Right renal cortex interstitium (tissue), 3 donors: Measurements from ENCODE around the gene ARHGDIA. TPM values are rescaled to one million over a fixed set of nuclear protein-coding genes. Genes with fewer than 3 reads are reported as not detected.

Experiments used
- DNase-seq, 3 donors: peaks; one replicate each; pipeline ENCODE4 v3.0.0-alpha.2; 2013; ENCODE audit warnings: low read depth in 3 of 3, low spot score in 2 of 3
- polyA plus RNA-seq, 3 donors: library from polyadenylated mRNA; unstranded; fragments of 120-200 nt; gene quantifications; one replicate each; pipeline ENCODE4 v1.2.1, GENCODE V29; 2013; ENCODE audit not compliant: insufficient read length in 3 of 3

ARHGDIA gene
- polyA plus RNA-seq, 3 donors = 132 to 153 (median 145) TPM

DNA sequence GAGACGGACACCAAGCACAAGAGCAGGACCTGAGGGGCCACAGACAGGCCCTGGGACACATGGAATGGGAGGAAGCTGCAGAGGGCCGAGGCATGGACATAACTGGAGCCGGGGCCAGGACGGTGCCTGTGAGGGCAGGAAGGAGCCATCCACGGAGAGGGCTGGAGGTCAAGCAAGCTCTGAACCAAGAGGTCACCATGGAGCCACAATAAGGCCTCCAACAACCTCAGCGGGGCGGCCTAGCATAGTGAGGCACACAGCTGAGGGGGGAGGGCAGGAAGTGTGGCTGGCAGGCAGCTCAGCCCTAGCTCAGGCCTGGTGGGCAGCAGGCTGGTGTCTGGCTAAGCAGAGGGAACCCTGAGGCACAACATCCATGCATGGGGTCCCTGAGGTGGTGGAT, 42.5 kb downstream of the ARHGDIA start:
- no peak for DNase-seq

DNA sequence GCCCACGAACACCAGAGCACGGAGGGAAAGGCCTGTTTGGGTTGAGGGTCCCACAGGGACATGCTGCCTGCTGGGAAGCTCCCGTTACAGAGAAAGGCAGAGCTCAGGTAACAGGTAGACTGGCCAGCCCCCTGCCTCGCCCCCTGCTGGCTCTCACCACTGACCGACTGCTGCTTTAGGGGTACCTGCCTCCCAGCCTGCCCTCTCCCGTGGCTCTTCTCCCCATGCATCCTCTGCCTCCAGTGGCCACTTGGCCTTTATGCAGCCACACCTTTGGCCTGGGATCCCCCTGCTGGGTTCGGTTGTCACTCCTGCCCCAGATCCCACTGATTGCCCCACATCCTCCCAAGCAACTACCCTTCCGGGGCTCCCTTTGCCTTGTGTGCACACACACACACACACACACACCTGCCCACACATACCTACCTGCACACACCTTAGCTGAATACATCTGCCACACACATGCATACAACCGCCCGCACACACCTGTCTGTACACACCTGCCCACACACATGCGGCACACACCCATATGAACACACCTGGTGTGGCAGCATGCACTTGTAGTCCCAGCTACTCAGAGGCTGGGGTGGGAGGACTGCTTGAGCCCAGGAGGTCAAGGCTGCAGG, 45.2 kb downstream of the ARHGDIA start:
- DNase-seq = no peak

DNA sequence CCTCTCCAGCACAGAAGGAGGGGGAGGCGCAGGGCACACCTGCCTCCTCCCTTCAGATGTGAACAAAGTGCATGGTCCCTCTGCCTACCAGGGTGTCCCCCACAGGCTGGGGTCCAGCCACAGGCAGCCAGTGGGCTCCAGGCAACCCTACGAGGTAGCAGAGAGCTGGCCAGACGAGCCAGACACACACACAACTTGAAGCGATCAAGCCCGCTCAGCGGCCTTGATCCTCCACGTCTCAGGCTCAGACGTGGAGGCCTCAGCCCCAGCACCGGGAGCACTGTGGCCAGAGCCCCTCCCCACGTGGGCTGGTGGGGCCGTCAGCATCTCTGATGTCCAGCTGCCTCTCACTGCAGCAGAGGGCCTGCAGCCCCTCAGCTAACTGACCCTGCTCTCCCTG, 46.5 kb downstream of the ARHGDIA start:
- no peak for DNase-seq

DNA sequence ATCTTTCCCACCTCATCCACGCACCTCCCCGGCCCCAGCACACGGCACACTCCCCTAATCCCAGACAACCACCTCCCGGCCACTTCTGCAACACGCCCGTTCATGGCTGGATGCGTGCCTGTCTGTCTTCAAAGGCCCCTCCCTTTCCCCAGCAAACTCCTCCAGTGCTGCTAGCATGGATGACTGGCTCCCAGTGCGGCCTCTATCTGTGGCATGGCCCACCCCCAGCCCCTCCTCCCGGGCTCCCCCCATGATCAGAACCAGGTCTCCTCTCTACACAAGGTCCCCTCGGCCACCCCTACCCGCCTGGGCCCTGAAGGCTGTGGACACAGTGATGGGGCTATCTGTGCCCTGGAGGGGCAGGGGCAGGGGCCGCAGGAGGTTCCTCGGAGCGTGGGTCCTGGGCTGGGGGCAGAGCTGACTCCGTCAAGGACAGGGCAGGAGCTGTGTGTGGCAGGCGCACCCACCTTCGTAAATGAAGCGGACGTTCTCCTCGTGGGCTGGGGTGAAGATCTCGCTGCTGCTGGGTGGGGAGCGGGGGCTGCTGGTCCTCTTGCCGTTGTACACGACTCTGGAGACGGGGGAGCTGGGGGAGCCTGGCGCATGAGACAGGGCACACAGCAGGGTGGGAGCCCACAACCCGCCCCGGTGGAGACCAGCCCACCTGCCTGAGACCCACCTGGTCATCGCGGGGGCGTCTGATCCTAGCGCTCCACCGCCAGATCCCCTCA, 47.2 kb downstream of the ARHGDIA start:
- no peak for DNase-seq

DNA sequence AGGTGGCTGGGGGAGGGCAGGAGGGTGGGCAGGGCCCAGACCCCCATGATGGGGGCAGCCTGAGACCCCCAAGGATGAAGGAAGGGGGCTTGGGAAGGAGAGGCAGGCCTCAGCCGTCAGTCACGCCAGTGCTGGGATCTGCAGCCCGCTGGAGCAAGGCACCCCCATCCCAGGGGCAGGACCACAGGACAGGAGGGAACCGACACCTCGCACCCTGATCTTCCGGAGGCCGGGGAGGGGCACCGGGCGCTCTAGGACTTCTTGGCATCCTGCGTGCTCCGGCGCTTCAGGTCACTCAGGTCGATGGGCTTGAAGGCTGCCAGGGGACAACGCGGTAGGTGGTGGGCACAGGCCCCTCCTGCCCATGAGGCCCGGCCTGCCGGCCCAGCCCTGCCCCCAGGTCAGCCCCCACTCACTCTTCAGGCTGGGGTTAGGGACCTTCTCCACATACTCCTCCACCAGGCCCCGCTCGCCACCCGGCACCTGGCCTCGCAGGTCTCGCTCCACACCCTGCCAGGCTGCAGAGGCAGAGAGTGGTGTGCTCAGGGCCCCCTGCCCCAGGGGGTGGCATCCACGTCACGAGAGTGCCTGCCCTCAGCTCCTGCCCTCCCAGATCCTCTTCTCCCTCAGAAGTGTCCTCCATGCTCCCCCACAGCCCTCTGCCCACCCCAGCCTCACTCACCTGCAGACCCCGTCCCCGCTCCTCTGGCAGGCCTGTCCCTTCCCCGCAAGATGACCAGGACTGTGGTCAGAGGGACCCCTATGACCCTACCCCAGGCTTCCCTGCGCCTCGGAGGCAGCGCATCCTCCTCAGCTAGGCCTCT, 47.9 kb downstream of the ARHGDIA start:
- DNase-seq = no peak

DNA sequence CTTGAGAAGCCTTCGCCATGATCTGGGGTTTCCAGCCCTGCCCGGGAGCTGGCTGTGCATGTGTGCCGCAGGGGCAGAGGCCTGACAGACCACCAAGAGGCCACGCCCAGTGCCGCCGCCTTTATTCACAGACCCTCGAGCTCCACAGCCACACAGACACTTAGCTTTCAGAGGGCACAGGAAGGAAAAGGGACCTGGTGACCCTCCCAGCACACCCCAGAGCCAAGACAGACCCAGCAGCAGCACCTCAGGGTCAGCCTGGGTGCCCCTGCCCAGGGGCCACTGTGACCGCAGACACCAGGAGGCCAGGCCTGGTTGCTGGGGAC, 48.9 kb downstream of the ARHGDIA start:
- no peak for DNase-seq

DNA sequence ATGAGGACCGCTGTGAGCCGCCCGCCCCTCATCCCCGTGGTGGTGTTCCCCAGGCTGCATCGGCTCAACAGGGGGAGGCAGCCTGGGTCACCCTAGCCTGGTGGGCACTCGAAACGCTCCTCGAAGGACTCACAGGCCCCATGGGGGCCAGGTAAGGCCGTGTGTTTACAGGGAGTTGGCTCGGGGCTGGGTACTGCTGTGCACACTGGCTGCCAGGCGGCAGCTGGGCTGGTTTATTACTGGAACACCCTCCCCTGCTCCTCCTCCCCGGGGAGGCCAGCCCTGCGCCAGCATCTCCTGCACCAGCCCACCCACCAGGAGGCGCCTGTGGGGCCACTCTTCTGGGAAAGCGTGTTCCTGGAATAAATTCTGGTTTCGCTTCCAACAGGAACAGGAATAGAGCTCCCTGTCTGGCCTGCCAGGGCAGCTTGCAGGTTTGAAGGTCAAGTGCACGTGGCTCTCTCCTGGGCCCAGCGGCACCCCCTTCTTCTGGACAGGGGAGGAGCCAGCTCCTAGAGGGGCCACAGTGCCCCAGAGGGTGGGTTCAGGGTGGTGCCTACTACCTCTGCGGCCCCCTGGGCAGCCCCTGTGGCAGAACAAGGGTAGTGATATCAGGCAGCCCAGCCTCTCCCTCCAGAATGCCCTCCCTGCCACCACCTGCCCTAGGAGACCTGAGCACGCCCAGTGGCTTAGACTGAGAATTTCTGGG, 49.4 kb downstream of the ARHGDIA start:
- no peak for DNase-seq

DNA sequence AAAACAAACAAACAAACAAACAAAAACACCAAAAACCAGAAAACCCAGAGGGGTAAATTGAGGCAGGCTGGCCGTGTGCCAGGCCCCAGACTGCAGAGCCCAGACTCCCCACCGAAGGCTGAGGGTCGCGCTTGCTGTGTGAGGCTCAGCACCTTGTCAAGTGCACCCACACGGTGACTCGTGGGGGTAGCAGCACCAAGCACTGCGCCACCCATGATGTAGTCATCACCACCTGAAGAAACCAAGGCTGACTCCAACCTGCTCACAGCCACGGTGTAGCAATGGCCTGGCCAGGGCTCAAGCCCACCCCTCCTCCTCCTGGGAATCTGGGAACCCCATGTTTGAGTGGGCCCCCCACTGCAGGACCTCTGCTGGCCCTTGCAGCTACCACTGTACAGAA, 50.0 kb downstream of the ARHGDIA start:
- DNase-seq = no peak

DNA sequence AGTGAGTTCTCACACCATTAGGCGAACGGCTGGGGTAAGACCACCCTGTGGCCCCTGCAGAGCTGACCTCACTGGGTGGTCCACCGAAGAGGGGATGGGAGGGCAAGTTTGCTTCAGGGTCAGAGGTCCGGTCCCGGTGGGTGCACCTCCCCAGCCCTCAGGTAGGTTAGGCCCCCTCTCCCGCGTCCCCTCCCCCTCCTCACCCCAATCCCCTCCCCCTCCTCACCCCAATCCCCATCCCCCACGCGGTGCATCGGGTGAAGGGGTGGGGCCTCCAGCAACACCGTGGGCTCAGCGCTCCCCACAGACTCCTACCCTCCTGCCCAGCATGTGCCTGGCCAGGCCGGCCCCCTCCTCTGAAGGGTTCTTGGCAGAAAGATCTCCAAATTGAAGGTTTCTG, 51.4 kb downstream of the ARHGDIA start:
- DNase-seq = no peak

DNA sequence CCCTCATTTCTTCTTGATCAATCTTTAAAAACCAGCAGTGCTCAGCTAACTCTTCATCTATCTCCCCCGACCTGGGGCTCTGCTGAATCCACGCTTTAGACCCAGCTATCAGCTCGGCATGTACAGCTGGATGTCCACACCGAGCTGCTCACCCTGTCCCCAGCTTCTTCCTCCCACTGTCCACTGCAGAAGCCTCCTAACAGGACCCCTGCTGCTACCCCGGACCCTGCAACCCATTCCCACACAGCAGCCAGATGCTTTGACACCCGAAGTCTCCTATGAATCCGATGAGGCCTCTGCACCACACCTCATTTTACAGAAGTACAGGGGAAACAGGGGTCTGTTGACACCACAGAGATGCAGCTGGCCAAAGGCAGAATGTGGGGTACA, 53.4 kb downstream of the ARHGDIA start:
- no peak for DNase-seq

Other genes with a start within 250 kb of the ARHGDIA start
- gene NPLOC4, start 234.2 kb downstream of the ARHGDIA start, polyA plus RNA-seq = 10 to 100 TPM; 51.7 to 55.7 (median 52.5) TPM
- 1 to 10 TPM; 2.3 to 4.5 (median 2.3) TPM for gene TSPAN10, start 234.1 kb downstream of the ARHGDIA start, polyA plus RNA-seq
- 10 to 100 TPM; 11.6 to 14.9 (median 12.7) TPM for gene PDE6G, start 214.8 kb downstream of the ARHGDIA start, polyA plus RNA-seq
- gene OXLD1, start 204.7 kb downstream of the ARHGDIA start, polyA plus RNA-seq = 10 to 100 TPM; 13.3 to 16.2 (median 14.9) TPM
- gene CCDC137, start 204.6 kb downstream of the ARHGDIA start, polyA plus RNA-seq = 10 to 100 TPM; 11.4 to 12.3 (median 11.4) TPM
- 10 to 100 TPM; 38.8 to 50.9 (median 44.0) TPM for gene ARL16, start 187.5 kb downstream of the ARHGDIA start, polyA plus RNA-seq
- gene HGS, start 187.3 kb downstream of the ARHGDIA start, polyA plus RNA-seq = 10 to 100 TPM; 83.0 to 88.6 (median 86.7) TPM
- 10 to 100 TPM; 38.3 to 44.0 (median 43.9) TPM for gene MRPL12, start 168.0 kb downstream of the ARHGDIA start, polyA plus RNA-seq
- gene SLC25A10, start 159.1 kb downstream of the ARHGDIA start, polyA plus RNA-seq = 10 to 100 TPM; 10.7 to 13.9 (median 11.3) TPM
- gene GCGR, start 67.2 kb downstream of the ARHGDIA start, polyA plus RNA-seq = 1 to 10 TPM; 5.7 to 8.3 (median 7.6) TPM
- 10 to 100 TPM; 60.4 to 76.8 (median 65.9) TPM for gene MCRIP1, start 38.0 kb downstream of the ARHGDIA start, polyA plus RNA-seq
- gene PPP1R27, start 36.3 kb downstream of the ARHGDIA start, polyA plus RNA-seq = under 1 TPM in 2 of 3 donors, not detected in 1; 0.17 to 0.26 TPM
- 100 to 1,000 TPM; 445 to 458 (median 450) TPM for gene P4HB, start 10.8 kb downstream of the ARHGDIA start, polyA plus RNA-seq
- 10 to 100 TPM; 67.4 to 69.3 (median 68.9) TPM for gene ALYREF, start 20.2 kb upstream of the ARHGDIA start, polyA plus RNA-seq
- 10 to 100 TPM; 58.0 to 86.9 (median 77.8) TPM for gene ANAPC11, start 20.4 kb upstream of the ARHGDIA start, polyA plus RNA-seq
- 1 to 10 TPM in 2 of 3 donors, under 1 TPM in 1; 0.96 to 1.4 (median 1.1) TPM for gene NPB, start 30.9 kb upstream of the ARHGDIA start, polyA plus RNA-seq
- gene PCYT2, start 40.1 kb upstream of the ARHGDIA start, polyA plus RNA-seq = 10 to 100 TPM; 45.8 to 49.9 (median 47.7) TPM
- 10 to 100 TPM in 1 of 3 donors, 1 to 10 TPM in 2; 8.6 to 10.3 (median 10.0) TPM for gene SIRT7, start 46.8 kb upstream of the ARHGDIA start, polyA plus RNA-seq
- gene MAFG, start 56.4 kb upstream of the ARHGDIA start, polyA plus RNA-seq = 10 to 100 TPM; 10.4 to 12.3 (median 11.9) TPM
- 10 to 100 TPM; 21.5 to 24.1 (median 23.1) TPM for gene PYCR1, start 66.0 kb upstream of the ARHGDIA start, polyA plus RNA-seq
- under 1 TPM in 2 of 3 donors, not detected in 1; 0.07 to 0.08 TPM for gene MYADML2, start 75.9 kb upstream of the ARHGDIA start, polyA plus RNA-seq
- 1 to 10 TPM; 1.3 to 2.1 (median 2.0) TPM for gene NOTUM, start 89.8 kb upstream of the ARHGDIA start, polyA plus RNA-seq
- gene ASPSCR1, start 106.3 kb upstream of the ARHGDIA start, polyA plus RNA-seq = 10 to 100 TPM; 19.1 to 23.3 (median 19.8) TPM
- gene CENPX, start 151.5 kb upstream of the ARHGDIA start, polyA plus RNA-seq = 10 to 100 TPM; 36.0 to 39.1 (median 38.3) TPM
- gene LRRC45, start 152.0 kb upstream of the ARHGDIA start, polyA plus RNA-seq = 10 to 100 TPM; 11.0 to 12.9 (median 11.9) TPM
- gene RAC3, start 160.3 kb upstream of the ARHGDIA start, polyA plus RNA-seq = 1 to 10 TPM; 8.2 to 9.3 (median 8.2) TPM
- gene DCXR, start 166.4 kb upstream of the ARHGDIA start, polyA plus RNA-seq = 10 to 100 TPM; 79.3 to 90.0 (median 89.4) TPM
- gene RFNG, start 180.5 kb upstream of the ARHGDIA start, polyA plus RNA-seq = 10 to 100 TPM; 34.4 to 35.7 (median 34.4) TPM
- gene GPS1, start 180.6 kb upstream of the ARHGDIA start, polyA plus RNA-seq = 100 to 1,000 TPM in 2 of 3 donors, 10 to 100 TPM in 1; 96.7 to 104 (median 103) TPM
- gene DUS1L, start 194.5 kb upstream of the ARHGDIA start, polyA plus RNA-seq = 10 to 100 TPM; 61.6 to 70.0 (median 67.7) TPM
- 10 to 100 TPM; 26.6 to 34.2 (median 26.6) TPM for gene FASN, start 226.9 kb upstream of the ARHGDIA start, polyA plus RNA-seq